Mesenchymal stem cell (in vitro differentiated cells and primary cell): ENCODE results near the gene CEP72.
"Not testable (repeated sequence)": the region's sequence is repeated elsewhere in the genome, so short reads cannot be mapped to it uniquely, and the experiment has no call there.

ENCODE experiments used
- DNase-seq: peaks from one replicate; pipeline ENCODE4 v3.0.0-alpha.2; 2013
- H2AFZ ChIP-seq: one replicate; pipeline ENCODE4 v1.6.1; 2013; ENCODE audit warnings: low read depth, mild to moderate bottlenecking, control low read depth, inconsistent platforms, low read length, moderate library complexity
- H2AK5ac ChIP-seq: 2 replicates; pipeline ENCODE4 v1.6.1; 2013; ENCODE audit warnings: low read length, moderate library complexity, mild to moderate bottlenecking, inconsistent platforms; ENCODE audit not compliant: severe bottlenecking
- H2BK120ac ChIP-seq: one replicate; pipeline ENCODE4 v1.6.1; 2013; ENCODE audit warnings: low read depth, mild to moderate bottlenecking, inconsistent platforms, low read length, moderate library complexity
- H2BK12ac ChIP-seq, 2 experiments: one replicate each; pipeline ENCODE4 v1.6.1; 2013; ENCODE audit warnings: inconsistent platforms in 2 of 2, low read length in 2 of 2, mild to moderate bottlenecking in 2 of 2, moderate library complexity in 2 of 2, control low read depth in 1 of 2
- H2BK15ac ChIP-seq: one replicate; pipeline ENCODE4 v1.6.1; 2013; ENCODE audit warnings: mild to moderate bottlenecking, low read depth, inconsistent platforms; ENCODE audit not compliant: poor library complexity, severe bottlenecking
- H2BK5ac ChIP-seq: 2 replicates; pipeline ENCODE4 v1.6.1; 2013; ENCODE audit warnings: low read depth, mild to moderate bottlenecking, low read length, control low read depth, inconsistent platforms; ENCODE audit not compliant: poor library complexity, severe bottlenecking
- H3K14ac ChIP-seq, 2 experiments: one replicate each; pipeline ENCODE4 v1.6.1; 2013; ENCODE audit warnings: inconsistent platforms in 2 of 2, low read length in 2 of 2, control low read depth in 1 of 2, mild to moderate bottlenecking in 1 of 2, moderate library complexity in 1 of 2
- H3K18ac ChIP-seq, 2 experiments: one replicate each; pipeline ENCODE4 v1.6.1; 2013; ENCODE audit warnings: inconsistent platforms in 2 of 2, low read length in 2 of 2, control low read depth in 1 of 2, low read depth in 1 of 2, mild to moderate bottlenecking in 1 of 2
- H3K23ac ChIP-seq, 2 experiments: one replicate each; pipeline ENCODE4 v1.6.1; 2013; ENCODE audit warnings: inconsistent platforms in 2 of 2, low read length in 2 of 2, mild to moderate bottlenecking in 2 of 2, moderate library complexity in 2 of 2, control low read depth in 1 of 2
- H3K27ac ChIP-seq: 2 replicates; pipeline ENCODE4 v1.5.1; 2013; ENCODE audit warnings: mild to moderate bottlenecking, moderate library complexity, low read length, control low read depth, inconsistent platforms; ENCODE audit not compliant: poor library complexity, severe bottlenecking
- H3K27me3 ChIP-seq, 2 experiments: 2 replicates each; pipeline versions ENCODE4 v1.6.1 to v1.7.0; 2013; ENCODE audit warnings: low read length in 2 of 2, mild to moderate bottlenecking in 2 of 2, moderate library complexity in 2 of 2, control low read depth in 1 of 2, inconsistent platforms in 1 of 2; ENCODE audit not compliant: control insufficient read depth in 1 of 2, insufficient read depth in 1 of 2
- H3K36me3 ChIP-seq, 2 experiments: 2 replicates each; pipeline versions ENCODE4 v1.6.1 to v1.7.0; 2013; ENCODE audit warnings: low read length in 2 of 2, control low read depth in 1 of 2, inconsistent platforms in 1 of 2, low read depth in 1 of 2, mild to moderate bottlenecking in 1 of 2; ENCODE audit not compliant: insufficient read depth in 2 of 2, control insufficient read depth in 1 of 2
- H3K4ac ChIP-seq, 2 experiments: one replicate each; pipeline ENCODE4 v1.6.1; 2013; ENCODE audit warnings: inconsistent platforms in 2 of 2, low read length in 2 of 2, mild to moderate bottlenecking in 2 of 2, moderate library complexity in 2 of 2, control low read depth in 1 of 2, low read depth in 1 of 2
- H3K4me1 ChIP-seq: 2 replicates; pipeline ENCODE4 v1.6.1; 2013; ENCODE audit warnings: low read depth, low read length, control low read depth; ENCODE audit not compliant: control insufficient read depth, insufficient read depth
- H3K4me2 ChIP-seq: 2 replicates; pipeline ENCODE4 v1.6.1; 2013; ENCODE audit warnings: low read length, mild to moderate bottlenecking, inconsistent platforms; ENCODE audit not compliant: poor library complexity, severe bottlenecking
- H3K4me3 ChIP-seq, 2 experiments: 2 replicates each; pipeline versions ENCODE4 v1.5.1 to v1.7.0; 2013; ENCODE audit warnings: low read length in 2 of 2, mild to moderate bottlenecking in 2 of 2, control low read depth in 1 of 2, low read depth in 1 of 2; ENCODE audit not compliant: insufficient read depth in 1 of 2
- H3K79me1 ChIP-seq: replicated peaks from 2 replicates; pipeline ENCODE4 v1.6.1; 2013; ENCODE audit warnings: mild to moderate bottlenecking, control low read depth, low read length, inconsistent platforms; ENCODE audit not compliant: poor library complexity, severe bottlenecking
- H3K9ac ChIP-seq: 2 replicates; pipeline ENCODE4 v1.7.0; 2013; ENCODE audit warnings: mild to moderate bottlenecking, low read length, moderate library complexity
- H3K9me3 ChIP-seq: 2 replicates; pipeline ENCODE4 v1.7.0; 2013; ENCODE audit warnings: mild to moderate bottlenecking, low read length; ENCODE audit not compliant: control insufficient read depth
- H4K8ac ChIP-seq: one replicate; pipeline ENCODE4 v1.6.1; 2013; ENCODE audit warnings: inconsistent platforms, mild to moderate bottlenecking, low read length, moderate library complexity
- H4K91ac ChIP-seq: one replicate; pipeline ENCODE4 v1.6.1; 2013; ENCODE audit warnings: mild to moderate bottlenecking, low read length, inconsistent platforms
- WGBS: methylation state at CpG from one replicate; pipeline ENCODE4 v1.1.7; 2013; ENCODE audit warnings: mixed read lengths; 5-methylcytosine and 5-hydroxymethylcytosine counted together

Gene CEP72

DNA sequence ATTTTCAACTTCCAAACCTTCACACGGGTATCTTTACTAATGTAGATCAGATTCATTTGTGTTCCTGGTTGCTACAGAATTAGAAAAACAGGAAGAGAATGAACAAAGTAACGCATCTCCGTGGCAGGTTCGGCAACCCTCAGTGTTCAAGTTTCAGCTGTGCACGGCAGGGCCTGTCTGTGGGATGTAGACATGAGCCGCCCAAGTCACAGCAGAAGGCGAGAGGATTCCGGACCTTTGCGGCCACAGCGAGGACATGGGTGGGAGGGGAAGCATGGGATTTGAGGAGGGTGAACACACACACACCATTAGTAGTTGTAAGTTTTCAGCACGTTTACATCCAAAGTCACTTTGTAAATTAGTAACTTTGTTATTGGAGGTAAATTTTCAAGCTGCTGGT, 31.7 kb upstream of the CEP72 start:
- DNase-seq = no peak
- Histone ChIP-seq H3K4me1 (no peaks in the 10 kb centered on the region), H4K91ac (no peak overlapping the region), H2BK5ac (no peak overlapping the region), H2AFZ (no peak overlapping the region), H3K27ac (no peak overlapping the region), H3K4me3 (no peak overlapping the region), H2BK120ac (no peak overlapping the region), H3K27me3 (peaks cover 28 to 58% of the 10 kb centered on the region in 2 experiments), H3K36me3 (no peaks in the 10 kb centered on the region), H3K4ac (no peak overlapping the region), H3K23ac (no peak overlapping the region), H2AK5ac (no peak overlapping the region), H2BK15ac (no peak overlapping the region), H3K14ac (no peak overlapping the region), H3K18ac (no peak overlapping the region), H3K9ac (no peak overlapping the region), H3K4me2 (no peak overlapping the region), H2BK12ac (no peak overlapping the region), H4K8ac (no peak overlapping the region), H3K79me1 (no peaks in the 10 kb centered on the region), H3K9me3 (peaks cover 17% of the 10 kb centered on the region)
- 72% methylated on average over 7 of the region's 11 CpGs for WGBS

DNA sequence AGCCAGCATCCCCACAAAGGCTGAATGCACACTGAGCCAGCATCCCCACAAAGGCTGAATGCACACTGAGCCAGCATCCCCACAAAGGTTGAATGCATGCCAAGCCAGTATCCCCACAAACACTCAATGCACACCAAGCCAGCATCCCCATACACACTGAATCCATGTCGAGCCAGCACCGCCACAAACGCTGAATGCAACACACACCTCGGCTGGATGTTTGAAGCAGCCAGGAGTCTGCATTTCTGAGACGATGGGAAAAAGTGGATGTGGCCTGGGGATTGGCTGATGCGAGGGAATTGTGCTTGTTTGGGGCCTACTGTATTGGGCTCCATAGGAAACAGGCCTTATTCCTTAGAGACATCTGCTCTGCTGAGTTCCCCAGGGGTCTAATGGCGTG, 30.9 kb upstream of the CEP72 start:
- Histone ChIP-seq H3K4me3 (no peak overlapping the region), H3K27ac (no peak overlapping the region), H3K79me1 (no peaks in the 10 kb centered on the region), H3K4ac (no peak overlapping the region), H2BK120ac (no peak overlapping the region), H2BK15ac (no peak overlapping the region), H3K23ac (no peak overlapping the region), H3K9me3 (peaks cover 12% of the 10 kb centered on the region), H3K4me1 (no peaks in the 10 kb centered on the region), H3K4me2 (no peak overlapping the region), H4K8ac (no peak overlapping the region), H3K9ac (no peak overlapping the region), H3K18ac (no peak overlapping the region), H4K91ac (no peak overlapping the region), H2BK5ac (no peak overlapping the region), H2AFZ (no peak overlapping the region), H3K36me3 (no peaks in the 10 kb centered on the region), H2AK5ac (no peak overlapping the region), H3K27me3 (peaks cover 24 to 55% of the 10 kb centered on the region in 2 experiments), H2BK12ac (no peak overlapping the region), H3K14ac (no peak overlapping the region)
- DNase-seq = no peak
- 86% methylated on average over 7 of the region's 7 CpGs for WGBS

DNA sequence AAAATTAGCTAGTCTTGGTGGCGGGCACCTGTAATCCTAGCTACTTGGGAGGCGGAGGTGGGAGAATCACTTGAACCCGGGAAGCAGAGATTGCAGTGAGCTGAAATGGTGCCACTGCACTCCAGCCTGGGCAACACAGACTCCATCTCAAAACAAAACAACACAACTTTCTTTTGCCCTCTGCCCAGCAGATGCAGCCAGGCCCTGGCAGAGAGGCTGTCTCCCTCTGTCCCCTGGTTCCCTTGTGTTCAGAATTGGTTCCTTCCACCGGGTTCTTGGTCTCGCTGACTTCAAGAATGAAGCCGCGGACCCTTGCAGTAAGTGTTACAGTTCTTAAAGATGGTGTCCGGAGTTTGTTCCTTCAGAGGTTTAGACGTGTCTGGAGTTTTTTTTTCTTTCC, 30.2 kb upstream of the CEP72 start:
- H3K9ac ChIP-seq = no peak overlapping the region
- no peak overlapping the region for H2BK5ac ChIP-seq
- H3K36me3 ChIP-seq = no peaks in the 10 kb centered on the region
- H2AK5ac ChIP-seq = no peak overlapping the region
- H3K9me3 ChIP-seq = peaks cover 6% of the 10 kb centered on the region
- H3K14ac ChIP-seq = no peak overlapping the region
- no peak overlapping the region for H3K18ac ChIP-seq
- H2BK15ac ChIP-seq = no peak overlapping the region
- no peak overlapping the region for H3K4ac ChIP-seq
- no peak overlapping the region for H3K4me2 ChIP-seq
- no peaks in the 10 kb centered on the region for H3K79me1 ChIP-seq
- no peaks in the 10 kb centered on the region for H3K4me1 ChIP-seq
- no peak overlapping the region for H2BK120ac ChIP-seq
- no peak overlapping the region for H4K91ac ChIP-seq
- no peak overlapping the region for H3K23ac ChIP-seq
- 91% methylated on average over 9 of the region's 9 CpGs for WGBS
- no peak overlapping the region for H2BK12ac ChIP-seq
- no peak overlapping the region for H3K27ac ChIP-seq
- DNase-seq = no peak
- H3K27me3 ChIP-seq = peaks cover 28 to 58% of the 10 kb centered on the region in 2 experiments
- no peak overlapping the region for H2AFZ ChIP-seq
- no peak overlapping the region for H4K8ac ChIP-seq
- no peak overlapping the region for H3K4me3 ChIP-seq

DNA sequence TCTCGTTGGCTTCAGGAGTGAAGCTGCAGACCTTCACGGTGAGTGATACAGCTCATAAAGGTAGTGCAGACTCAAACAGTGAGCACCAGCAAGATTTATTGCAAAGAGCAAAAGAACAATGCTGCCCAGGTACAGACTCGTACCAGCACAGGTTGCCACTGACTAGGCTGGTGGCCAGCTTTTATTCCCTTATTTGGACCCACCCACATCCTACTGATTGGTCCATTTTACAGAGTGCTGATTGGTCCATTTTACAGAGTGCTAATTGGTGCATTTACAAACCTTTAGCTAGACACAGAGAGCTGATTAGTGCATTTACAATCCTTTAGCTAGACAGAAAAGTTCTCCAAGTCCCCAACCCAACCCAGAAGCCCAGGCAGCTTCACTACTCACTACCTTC, 29.7 kb upstream of the CEP72 start:
- not testable (repeated sequence) for H3K18ac ChIP-seq, H3K36me3 ChIP-seq, H3K27ac ChIP-seq, H2BK12ac ChIP-seq, H2AFZ ChIP-seq, H2BK5ac ChIP-seq, H2AK5ac ChIP-seq, H2BK15ac ChIP-seq, H3K79me1 ChIP-seq, H2BK120ac ChIP-seq, H3K14ac ChIP-seq, H3K4me3 ChIP-seq, H3K9me3 ChIP-seq, H3K9ac ChIP-seq, H3K4me1 ChIP-seq, H3K4ac ChIP-seq, H3K23ac ChIP-seq, DNase-seq, H4K8ac ChIP-seq
- Histone ChIP-seq H3K27me3 (peaks cover 28 to 62% of the 10 kb centered on the region in 2 experiments), H4K91ac (peak overlapping the region; percentile 39), H3K4me2 (peak overlapping the region; percentile 3)
- WGBS = 87% methylated on average over 3 of the region's 3 CpGs
